ENCODE results near the gene HOXC10.

DNA sequence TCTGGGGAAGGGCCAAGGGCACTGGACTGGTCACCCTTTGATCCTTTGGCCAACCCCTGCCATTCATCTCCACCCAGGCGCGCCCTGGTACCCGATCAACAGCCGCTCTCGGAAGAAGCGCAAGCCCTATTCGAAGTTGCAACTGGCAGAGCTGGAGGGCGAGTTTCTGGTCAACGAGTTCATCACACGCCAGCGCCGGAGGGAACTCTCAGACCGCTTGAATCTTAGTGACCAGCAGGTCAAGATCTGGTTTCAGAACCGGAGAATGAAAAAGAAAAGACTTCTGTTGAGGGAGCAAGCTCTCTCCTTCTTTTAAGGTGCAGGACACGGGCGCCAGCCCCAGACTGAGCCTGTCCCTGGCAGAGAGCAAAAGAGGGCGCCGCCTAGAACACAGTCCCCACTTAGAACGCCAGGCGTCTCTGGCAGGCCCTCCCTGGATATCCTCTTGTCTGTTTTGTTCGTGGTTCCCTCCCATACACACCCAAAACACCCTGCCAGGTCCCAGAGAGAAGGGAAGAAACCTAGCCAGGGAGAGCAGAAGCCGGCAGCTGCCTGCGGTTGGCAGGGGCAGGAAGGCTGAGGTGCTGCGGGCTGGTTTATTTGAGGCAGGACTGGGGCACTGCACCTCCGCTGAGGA, 28.6 kb upstream of the HOXC10 start:
- TF ChIP-seq, protein P1, sequence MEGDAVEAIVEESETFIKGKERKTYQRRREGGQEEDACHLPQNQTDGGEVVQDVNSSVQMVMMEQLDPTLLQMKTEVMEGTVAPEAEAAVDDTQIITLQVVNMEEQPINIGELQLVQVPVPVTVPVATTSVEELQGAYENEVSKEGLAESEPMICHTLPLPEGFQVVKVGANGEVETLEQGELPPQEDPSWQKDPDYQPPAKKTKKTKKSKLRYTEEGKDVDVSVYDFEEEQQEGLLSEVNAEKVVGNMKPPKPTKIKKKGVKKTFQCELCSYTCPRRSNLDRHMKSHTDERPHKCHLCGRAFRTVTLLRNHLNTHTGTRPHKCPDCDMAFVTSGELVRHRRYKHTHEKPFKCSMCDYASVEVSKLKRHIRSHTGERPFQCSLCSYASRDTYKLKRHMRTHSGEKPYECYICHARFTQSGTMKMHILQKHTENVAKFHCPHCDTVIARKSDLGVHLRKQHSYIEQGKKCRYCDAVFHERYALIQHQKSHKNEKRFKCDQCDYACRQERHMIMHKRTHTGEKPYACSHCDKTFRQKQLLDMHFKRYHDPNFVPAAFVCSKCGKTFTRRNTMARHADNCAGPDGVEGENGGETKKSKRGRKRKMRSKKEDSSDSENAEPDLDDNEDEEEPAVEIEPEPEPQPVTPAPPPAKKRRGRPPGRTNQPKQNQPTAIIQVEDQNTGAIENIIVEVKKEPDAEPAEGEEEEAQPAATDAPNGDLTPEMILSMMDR (IDR thresholded peaks at IDR 0.05 in 2 of 3, conservative IDR thresholded peaks at IDR 0.05 in 1 of 3; ENCODE audit: control insufficient read depth in 2 of 3, extremely low read depth in 1 of 3, insufficient read depth in 1 of 3, low read depth in 3 of 3, low read length in 3 of 3), result 0 out of 6 replicates have a peak, but pooled peaks of 1 of the 3 experiments have one; percentile 3
- no peak for TF ChIP-seq MAX (IDR thresholded peaks at IDR 0.05; ENCODE audit: low read depth, low read length)
- no peak for TF ChIP-seq POLR2A (IDR thresholded peaks at IDR 0.05; ENCODE audit: low read depth, low read length)
- no peak for TF ChIP-seq ZNF274 (IDR thresholded peaks at IDR 0.05; ENCODE audit: insufficient read depth, insufficient read length)
- TF ChIP-seq KDM1A (IDR thresholded peaks at IDR 0.05; ENCODE audit: borderline replicate concordance), result no peak
- no peak for TF ChIP-seq EP300 (IDR thresholded peaks at IDR 0.05; ENCODE audit: borderline replicate concordance in 1 of 2, control insufficient read depth in 1 of 2, low read depth in 2 of 2, low read length in 2 of 2)
- TF ChIP-seq ATF3 (IDR thresholded peaks at IDR 0.05; ENCODE audit: borderline replicate concordance, extremely low read depth, low read depth, low read length), result no peak
- no peak for TF ChIP-seq SMC3 (IDR thresholded peaks at IDR 0.05; ENCODE audit: borderline replicate concordance, low read length)
- no peak for TF ChIP-seq CEBPB (IDR thresholded peaks at IDR 0.05; ENCODE audit: borderline replicate concordance in 1 of 2, low read depth in 2 of 2, low read length in 2 of 2)
- TF ChIP-seq REST (IDR thresholded peaks at IDR 0.05; ENCODE audit: low read depth, low read length), result no peak
- TF ChIP-seq RFX5 (IDR thresholded peaks at IDR 0.05; ENCODE audit: low read depth, low read length), result no peak
- no peak for TF ChIP-seq CHD2 (IDR thresholded peaks at IDR 0.05; ENCODE audit: borderline replicate concordance, low read depth, low read length)
- no peak for TF ChIP-seq HDAC2 (IDR thresholded peaks at IDR 0.05)
